ENCODE measurements around the gene SLITRK5.

Gene SLITRK5

DNA sequence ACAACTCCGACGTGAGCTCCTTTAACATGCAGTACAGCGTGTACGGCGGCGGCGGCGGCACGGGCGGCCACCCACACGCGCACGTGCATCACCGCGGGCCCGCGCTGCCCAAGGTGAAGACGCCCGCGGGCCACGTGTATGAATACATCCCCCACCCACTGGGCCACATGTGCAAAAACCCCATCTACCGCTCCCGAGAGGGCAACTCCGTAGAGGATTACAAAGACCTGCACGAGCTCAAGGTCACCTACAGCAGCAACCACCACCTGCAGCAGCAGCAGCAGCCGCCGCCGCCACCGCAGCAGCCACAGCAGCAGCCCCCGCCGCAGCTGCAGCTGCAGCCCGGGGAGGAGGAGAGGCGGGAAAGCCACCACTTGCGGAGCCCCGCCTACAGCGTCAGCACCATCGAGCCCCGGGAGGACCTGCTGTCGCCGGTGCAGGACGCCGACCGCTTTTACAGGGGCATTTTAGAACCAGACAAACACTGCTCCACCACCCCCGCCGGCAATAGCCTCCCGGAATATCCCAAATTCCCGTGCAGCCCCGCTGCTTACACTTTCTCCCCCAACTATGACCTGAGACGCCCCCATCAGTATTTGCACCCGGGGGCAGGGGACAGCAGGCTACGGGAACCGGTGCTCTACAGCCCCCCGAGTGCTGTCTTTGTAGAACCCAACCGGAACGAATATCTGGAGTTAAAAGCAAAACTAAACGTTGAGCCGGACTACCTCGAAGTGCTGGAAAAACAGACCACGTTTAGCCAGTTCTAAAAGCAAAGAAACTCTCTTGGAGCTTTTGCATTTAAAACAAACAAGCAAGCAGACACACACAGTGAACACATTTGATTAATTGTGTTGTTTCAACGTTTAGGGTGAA lies 6.6 kb downstream of the SLITRK5 start:
- no peak for DNase-seq (ENCODE audit: low read depth)
- TF ChIP-seq, protein P1, sequence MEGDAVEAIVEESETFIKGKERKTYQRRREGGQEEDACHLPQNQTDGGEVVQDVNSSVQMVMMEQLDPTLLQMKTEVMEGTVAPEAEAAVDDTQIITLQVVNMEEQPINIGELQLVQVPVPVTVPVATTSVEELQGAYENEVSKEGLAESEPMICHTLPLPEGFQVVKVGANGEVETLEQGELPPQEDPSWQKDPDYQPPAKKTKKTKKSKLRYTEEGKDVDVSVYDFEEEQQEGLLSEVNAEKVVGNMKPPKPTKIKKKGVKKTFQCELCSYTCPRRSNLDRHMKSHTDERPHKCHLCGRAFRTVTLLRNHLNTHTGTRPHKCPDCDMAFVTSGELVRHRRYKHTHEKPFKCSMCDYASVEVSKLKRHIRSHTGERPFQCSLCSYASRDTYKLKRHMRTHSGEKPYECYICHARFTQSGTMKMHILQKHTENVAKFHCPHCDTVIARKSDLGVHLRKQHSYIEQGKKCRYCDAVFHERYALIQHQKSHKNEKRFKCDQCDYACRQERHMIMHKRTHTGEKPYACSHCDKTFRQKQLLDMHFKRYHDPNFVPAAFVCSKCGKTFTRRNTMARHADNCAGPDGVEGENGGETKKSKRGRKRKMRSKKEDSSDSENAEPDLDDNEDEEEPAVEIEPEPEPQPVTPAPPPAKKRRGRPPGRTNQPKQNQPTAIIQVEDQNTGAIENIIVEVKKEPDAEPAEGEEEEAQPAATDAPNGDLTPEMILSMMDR (IDR thresholded peaks at IDR 0.05; ENCODE audit: control insufficient read depth, extremely low read depth, insufficient read depth), result no peak
- peak overlapping the region; percentile 43 for H3K4me3 ChIP-seq (ENCODE audit: low read depth, low read length)

- peak overlapping the region; percentile 43 for H3K4me3 ChIP-seq (ENCODE audit: low read depth, low read length)
- TF ChIP-seq, protein P1 (IDR thresholded peaks at IDR 0.05; ENCODE audit: control insufficient read depth, extremely low read depth, insufficient read depth), result no peak
- no peak for DNase-seq (ENCODE audit: low read depth)
Observed at GRCh38 chr13:87678372-87678752, 7.2 kb downstream of the SLITRK5 start.

DNA sequence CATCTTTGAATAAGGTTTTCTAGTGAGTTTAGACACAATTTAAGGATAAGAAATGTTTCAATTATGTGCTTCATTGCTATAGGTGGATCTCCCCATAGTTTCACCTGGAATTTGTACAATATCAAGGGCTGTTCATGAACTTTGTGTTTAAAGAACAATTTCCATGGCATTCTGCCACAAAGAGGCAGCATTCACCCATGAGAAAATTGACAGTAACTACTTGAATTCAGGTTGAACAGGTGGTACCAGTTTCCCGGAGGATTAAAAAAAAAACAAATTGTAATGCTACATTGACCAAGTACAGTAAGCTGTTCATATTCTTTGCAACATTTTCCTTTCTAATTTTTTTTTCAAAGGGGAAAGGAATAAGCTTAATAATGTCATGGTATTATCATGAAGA lies 9.1 kb downstream of the SLITRK5 start:
- TF ChIP-seq, protein P1 (IDR thresholded peaks at IDR 0.05; ENCODE audit: control insufficient read depth, extremely low read depth, insufficient read depth), result peak; percentile 45
- DNase-seq (ENCODE audit: low read depth), result peak; percentile 59
- H3K4me3 ChIP-seq (ENCODE audit: low read depth, low read length), result no peak overlapping the region

DNA sequence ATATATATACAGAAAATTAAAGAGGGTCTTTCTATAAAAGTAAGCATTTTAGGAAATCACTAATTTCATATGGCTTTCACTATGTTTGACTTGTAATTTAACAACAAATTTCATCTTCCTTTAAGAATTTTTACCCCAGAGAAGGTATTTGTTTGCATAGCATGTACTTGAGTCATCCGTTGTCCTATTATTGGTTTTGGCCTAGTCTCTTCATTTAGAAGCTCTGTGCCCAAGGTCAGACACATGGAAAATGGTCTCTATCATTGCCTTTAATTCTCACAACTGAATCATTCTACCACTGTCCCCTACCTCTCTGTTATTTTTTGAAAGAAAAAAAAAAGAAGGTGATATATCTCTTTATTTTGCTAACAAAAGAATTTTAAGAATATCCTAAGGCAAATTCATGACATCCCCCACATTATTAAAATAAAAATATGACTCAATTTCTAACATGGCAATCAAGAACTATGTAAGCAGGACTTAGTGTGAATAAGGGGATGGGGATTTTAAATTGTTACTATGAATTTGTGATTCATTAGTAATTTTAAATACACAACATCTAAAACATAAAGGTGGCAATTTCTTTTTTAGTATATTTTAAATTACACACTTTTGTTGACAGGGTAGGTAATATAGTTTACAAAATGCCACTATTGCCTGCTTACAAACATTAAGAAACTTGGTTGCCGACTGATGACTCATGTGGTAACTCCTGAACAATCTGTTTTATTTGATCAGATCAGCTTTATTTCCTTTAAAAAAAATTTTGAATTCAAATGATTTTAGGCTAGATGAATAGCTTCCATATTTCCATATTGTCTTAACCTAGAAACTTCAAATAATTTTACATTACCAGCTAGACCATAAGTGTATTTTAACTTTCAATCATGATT lies 13.9 kb downstream of the SLITRK5 start:
- TF ChIP-seq, protein P1 (IDR thresholded peaks at IDR 0.05; ENCODE audit: control insufficient read depth, extremely low read depth, insufficient read depth), result no peak
- no peak for DNase-seq (ENCODE audit: low read depth)
- no peak overlapping the region for H3K4me3 ChIP-seq (ENCODE audit: low read depth, low read length)

GRCh38 chr13:87696458-87696857 lies 25.3 kb downstream of the SLITRK5 start:
- DNase-seq (ENCODE audit: low read depth), result no peak
- TF ChIP-seq, protein P1 (IDR thresholded peaks at IDR 0.05; ENCODE audit: control insufficient read depth, extremely low read depth, insufficient read depth), result no peak
- no peak overlapping the region for H3K4me3 ChIP-seq (ENCODE audit: low read depth, low read length)

GRCh38 chr13:87698268-87698667 lies 27.1 kb downstream of the SLITRK5 start:
- H3K4me3 ChIP-seq (ENCODE audit: low read depth, low read length), result no peak overlapping the region
- TF ChIP-seq, protein P1 (IDR thresholded peaks at IDR 0.05; ENCODE audit: control insufficient read depth, extremely low read depth, insufficient read depth), result no peak
- DNase-seq (ENCODE audit: low read depth), result no peak

All from LNCaP clone FGC (cell line).